IMR-90 (cell line): ENCODE measurements around the gene ATG9B.

Source experiments
- BHLHE40 ChIP-seq: fragments of 150-350 bp; IDR thresholded peaks from 2 replicates; pipeline ENCODE4 v1.6.1; 2016; ENCODE audit warnings: mild to moderate bottlenecking, low read depth, low read length
- CEBPB ChIP-seq: IDR thresholded peaks from 2 replicates; pipeline ENCODE4 v1.6.1; 2012; ENCODE audit warnings: low read depth, low read length, improper control_type of control experiment
- CTCF ChIP-seq: conservative IDR thresholded peaks from 2 replicates; pipeline ENCODE4 v1.5.1; 2012; ENCODE audit warnings: mild to moderate bottlenecking, low read depth, low read length, improper control_type of control experiment
- MAFK ChIP-seq: IDR thresholded peaks from 2 replicates; pipeline ENCODE4 v1.6.1; 2012; ENCODE audit warnings: low read depth, low read length, improper control_type of control experiment
- MAZ ChIP-seq: IDR thresholded peaks from 2 replicates; pipeline ENCODE4 v1.6.1; 2012; ENCODE audit warnings: low read depth, mild to moderate bottlenecking, low read length, improper control_type of control experiment, moderate library complexity, borderline replicate concordance
- NFE2L2 ChIP-seq: fragments of 150-350 bp; IDR thresholded peaks from 2 replicates; pipeline ENCODE4 v1.6.1; 2016; ENCODE audit warnings: low read depth, mild to moderate bottlenecking, low read length
- POLR2A ChIP-seq: IDR thresholded peaks from 2 replicates; pipeline ENCODE4 v1.6.1; 2012; ENCODE audit warnings: mild to moderate bottlenecking, low read depth, low read length
- RAD21 ChIP-seq: IDR thresholded peaks from 2 replicates; pipeline ENCODE4 v1.6.1; 2012; ENCODE audit warnings: low read length, improper control_type of control experiment
- RCOR1 ChIP-seq: IDR thresholded peaks from 2 replicates; pipeline ENCODE4 v1.6.1; 2012; ENCODE audit warnings: mild to moderate bottlenecking, low read length, improper control_type of control experiment; ENCODE audit not compliant: insufficient replicate concordance
- RFX5 ChIP-seq: IDR thresholded peaks from 2 replicates; pipeline ENCODE4 v1.8.0; 2012; ENCODE audit warnings: low read depth, mild to moderate bottlenecking, low read length, moderate library complexity
- SMC3 ChIP-seq: fragments of 150-350 bp; IDR thresholded peaks from 2 replicates; pipeline ENCODE4 v1.6.1; 2016; ENCODE audit warnings: low read depth, mild to moderate bottlenecking, antibody characterized with exemption, low read length, moderate library complexity
- USF2 ChIP-seq: fragments of 150-350 bp; IDR thresholded peaks from 2 replicates; pipeline ENCODE4 v1.6.1; 2017; ENCODE audit warnings: mild to moderate bottlenecking, antibody characterized with exemption, low read length, low read depth
- TF ChIP-seq, protein P1 (sequence below): fragments of 150-350 bp; IDR thresholded peaks from 2 replicates; pipeline ENCODE4 v1.6.1; 2016; ENCODE audit warnings: low read depth, mild to moderate bottlenecking, low read length, moderate library complexity, borderline replicate concordance

DNA sequence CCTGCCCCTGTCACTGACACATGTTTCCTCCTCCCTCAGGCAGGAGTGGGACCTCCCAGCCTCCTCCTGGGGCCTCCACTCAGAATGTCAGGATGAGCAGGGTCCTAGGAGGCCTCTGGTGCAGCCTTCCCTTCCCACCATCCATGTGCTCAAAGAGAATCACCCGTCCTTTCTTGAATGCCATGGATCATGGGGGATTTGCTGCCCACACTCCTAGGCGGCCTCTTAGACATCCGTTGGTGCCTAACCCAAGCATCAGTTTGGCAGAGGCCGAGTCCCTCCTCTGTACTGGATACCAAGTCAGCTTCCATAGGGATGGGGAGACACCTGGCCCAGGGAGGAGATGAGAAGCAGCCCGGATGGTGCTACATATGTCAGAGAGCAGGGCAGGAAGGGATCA, 26.5 kb downstream of the ATG9B start:
- TF ChIP-seq CTCF (no peak), RFX5 (no peak), POLR2A (no peak), SMC3 (no peak), RAD21 (no peak), RCOR1 (no peak), MAZ (no peak), BHLHE40 (no peak), NFE2L2 (no peak), USF2 (no peak), CEBPB (no peak), MAFK (no peak)
- TF ChIP-seq, protein P1, sequence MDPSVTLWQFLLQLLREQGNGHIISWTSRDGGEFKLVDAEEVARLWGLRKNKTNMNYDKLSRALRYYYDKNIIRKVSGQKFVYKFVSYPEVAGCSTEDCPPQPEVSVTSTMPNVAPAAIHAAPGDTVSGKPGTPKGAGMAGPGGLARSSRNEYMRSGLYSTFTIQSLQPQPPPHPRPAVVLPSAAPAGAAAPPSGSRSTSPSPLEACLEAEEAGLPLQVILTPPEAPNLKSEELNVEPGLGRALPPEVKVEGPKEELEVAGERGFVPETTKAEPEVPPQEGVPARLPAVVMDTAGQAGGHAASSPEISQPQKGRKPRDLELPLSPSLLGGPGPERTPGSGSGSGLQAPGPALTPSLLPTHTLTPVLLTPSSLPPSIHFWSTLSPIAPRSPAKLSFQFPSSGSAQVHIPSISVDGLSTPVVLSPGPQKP, result no peak
